Measurements from ENCODE around the gene LIN9. TPM values are rescaled to one million over a fixed set of nuclear protein-coding genes. Genes with fewer than 3 reads are reported as not detected.

LIN9 gene
- total and polyA plus RNA-seq, 2 of the 13 experiments (the other 11 are each of a cell fraction or from before 2014, with no cell fraction given), result 3.0 to 10.0 TPM

GRCh38 chr1:226309398-226310244 is 657 bp upstream of the LIN9 start (continued):
- no peak for TF ChIP-seq ZSCAN31 (CRISPR knock-in tag; IDR thresholded peaks at IDR 0.05; ENCODE audit: low read depth)
- no peak for TF ChIP-seq HCFC1 (IDR thresholded peaks at IDR 0.05; ENCODE audit: low read depth, low read length)
- TF ChIP-seq CAMTA2 (CRISPR knock-in tag; IDR thresholded peaks at IDR 0.05; ENCODE audit: borderline replicate concordance), result no peak
- no peak for TF ChIP-seq ZNF816 (CRISPR knock-in tag; IDR thresholded peaks at IDR 0.05; ENCODE audit: borderline replicate concordance)
- TF ChIP-seq ZNF777 (CRISPR knock-in tag; IDR thresholded peaks at IDR 0.05), result peak; percentile 72; the same call in 1 of the 2 replicates
- no peak for TF ChIP-seq HHEX (CRISPR knock-in tag; IDR thresholded peaks at IDR 0.05)
- TF ChIP-seq ZNF607 (CRISPR knock-in tag; IDR thresholded peaks at IDR 0.05; ENCODE audit: borderline replicate concordance), result 0 out of 2 replicates have a peak, but pooled peaks have one; percentile 5
- no peak for TF ChIP-seq MNT (IDR thresholded peaks at IDR 0.05)
- TF ChIP-seq SMAD9 (CRISPR knock-in tag; IDR thresholded peaks at IDR 0.05), result no peak
- peak; percentile 74 for TF ChIP-seq ZFX (CRISPR knock-in tag; IDR thresholded peaks at IDR 0.05; ENCODE audit: low read depth)
- no peak for TF ChIP-seq ZNF616 (CRISPR knock-in tag; IDR thresholded peaks at IDR 0.05; ENCODE audit: low read depth)
- no peak for TF ChIP-seq E2F1 (CRISPR knock-in tag; IDR thresholded peaks at IDR 0.05)
- 0 out of 2 replicates have a peak, but pooled peaks have one; percentile 12 for TF ChIP-seq RERE (CRISPR knock-in tag; IDR thresholded peaks at IDR 0.05; ENCODE audit: low read depth)
- no peak for TF ChIP-seq PLSCR1 (CRISPR knock-in tag; IDR thresholded peaks at IDR 0.05; ENCODE audit: borderline replicate concordance)
- TF ChIP-seq ZNF557 (CRISPR knock-in tag; IDR thresholded peaks at IDR 0.05), result 0 out of 2 replicates have a peak, but pooled peaks have one; percentile 13
- peak; percentile 19; the same call in 1 of the 2 replicates for TF ChIP-seq BCL6 (CRISPR knock-in tag; IDR thresholded peaks at IDR 0.05)
- no peak for TF ChIP-seq BCLAF1 (IDR thresholded peaks at IDR 0.05)
